ENCODE data around the gene ARFGAP1.

Gene ARFGAP1

DNA sequence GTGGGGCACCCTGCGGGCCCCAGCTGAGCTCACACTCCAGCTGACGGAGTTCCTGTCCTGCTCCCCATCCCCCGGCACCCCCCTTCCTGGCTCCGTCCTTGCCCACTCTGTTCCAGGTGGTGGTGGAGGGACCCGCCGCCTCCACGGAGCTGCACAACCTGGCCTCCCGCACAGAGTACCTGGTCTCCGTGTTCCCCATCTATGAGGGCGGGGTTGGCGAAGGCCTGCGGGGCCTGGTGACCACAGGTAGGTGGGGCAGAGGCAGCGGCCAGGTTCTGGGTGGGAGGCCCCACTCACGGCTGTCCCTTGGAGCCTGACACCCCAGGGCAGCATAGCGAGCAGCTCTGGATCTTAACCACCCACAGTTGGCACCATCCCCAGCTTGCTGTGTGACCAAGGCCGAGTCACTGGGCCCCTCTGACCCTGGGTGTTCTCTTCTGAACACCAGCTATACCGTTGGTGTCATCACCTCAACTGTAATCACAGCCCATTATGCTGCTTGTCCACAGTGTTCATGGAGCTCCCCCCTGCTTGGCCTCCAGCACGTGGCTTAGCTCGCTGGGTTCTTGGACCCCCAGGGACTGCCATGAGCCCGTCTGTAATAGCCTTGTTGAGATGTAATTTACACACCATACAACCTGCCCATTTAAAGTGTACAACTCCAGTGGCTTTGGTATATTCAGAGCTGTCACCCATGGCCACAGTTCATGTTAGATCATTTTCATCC lies 37.8 kb downstream of the ARFGAP1 start:
- DNase-seq: no peak

DNA sequence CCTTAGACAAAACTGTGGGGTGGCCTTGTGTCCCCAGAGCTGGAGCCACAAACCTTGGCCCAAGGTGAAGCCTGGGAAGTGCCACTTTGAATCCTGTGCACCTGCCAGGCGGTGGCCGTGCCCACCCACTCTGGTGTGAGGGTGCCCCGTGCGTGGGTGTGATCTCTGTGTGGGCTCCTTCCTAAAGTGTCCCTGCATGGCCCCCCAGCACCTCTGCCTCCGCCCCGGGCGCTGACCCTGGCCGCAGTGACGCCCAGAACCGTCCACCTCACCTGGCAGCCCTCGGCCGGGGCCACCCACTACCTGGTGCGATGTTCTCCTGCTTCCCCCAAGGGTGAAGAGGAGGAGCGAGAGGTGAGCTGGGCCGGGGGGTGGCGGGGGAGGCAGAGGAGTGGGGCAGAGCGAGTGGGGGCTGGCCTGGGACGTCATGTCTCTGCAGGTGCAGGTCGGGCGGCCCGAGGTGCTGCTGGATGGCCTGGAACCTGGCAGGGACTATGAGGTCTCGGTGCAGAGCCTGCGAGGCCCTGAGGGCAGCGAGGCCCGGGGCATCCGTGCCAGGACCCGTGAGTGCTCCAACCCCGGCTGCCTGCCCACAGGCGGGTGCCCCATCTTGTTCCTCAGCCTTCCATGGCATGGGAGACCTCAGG lies 38.7 kb downstream of the ARFGAP1 start:
- no peak for DNase-seq

DNA sequence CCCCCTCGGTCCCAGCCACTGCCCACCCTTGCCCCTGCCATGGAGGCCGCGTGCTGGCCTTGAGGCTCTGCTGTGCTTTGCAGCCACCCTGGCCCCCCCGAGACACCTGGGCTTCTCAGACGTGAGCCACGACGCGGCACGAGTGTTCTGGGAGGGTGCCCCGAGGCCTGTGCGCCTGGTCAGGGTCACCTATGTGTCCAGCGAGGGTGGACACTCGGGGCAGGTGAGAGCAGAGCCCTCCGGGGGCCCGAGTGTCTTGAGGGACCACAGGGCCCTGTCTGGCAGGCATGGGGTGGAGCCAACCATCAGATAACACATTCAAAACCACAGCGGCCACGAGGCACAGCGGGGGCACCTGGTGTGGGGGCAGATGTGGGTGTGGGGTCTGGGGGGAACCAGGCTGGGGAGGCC lies 39.2 kb downstream of the ARFGAP1 start:
- no peak for DNase-seq

DNA sequence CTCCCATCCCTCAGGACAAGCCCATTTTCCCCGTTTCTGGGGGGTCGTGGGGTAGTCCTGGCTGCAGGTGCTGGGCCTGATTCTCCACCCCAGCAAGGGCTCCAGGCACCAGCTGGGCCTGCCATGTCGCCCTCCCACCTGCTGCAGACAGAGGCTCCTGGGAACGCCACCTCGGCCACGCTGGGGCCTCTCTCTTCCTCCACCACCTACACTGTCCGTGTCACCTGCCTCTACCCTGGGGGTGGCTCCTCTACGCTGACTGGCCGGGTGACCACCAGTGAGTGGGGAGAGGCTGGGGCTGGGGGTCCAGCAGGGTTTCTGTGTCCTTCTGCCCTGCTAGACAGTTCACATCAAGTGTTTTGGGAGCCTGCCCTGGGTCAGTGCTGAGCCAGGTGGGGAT lies 39.7 kb downstream of the ARFGAP1 start:
- no peak for DNase-seq

DNA sequence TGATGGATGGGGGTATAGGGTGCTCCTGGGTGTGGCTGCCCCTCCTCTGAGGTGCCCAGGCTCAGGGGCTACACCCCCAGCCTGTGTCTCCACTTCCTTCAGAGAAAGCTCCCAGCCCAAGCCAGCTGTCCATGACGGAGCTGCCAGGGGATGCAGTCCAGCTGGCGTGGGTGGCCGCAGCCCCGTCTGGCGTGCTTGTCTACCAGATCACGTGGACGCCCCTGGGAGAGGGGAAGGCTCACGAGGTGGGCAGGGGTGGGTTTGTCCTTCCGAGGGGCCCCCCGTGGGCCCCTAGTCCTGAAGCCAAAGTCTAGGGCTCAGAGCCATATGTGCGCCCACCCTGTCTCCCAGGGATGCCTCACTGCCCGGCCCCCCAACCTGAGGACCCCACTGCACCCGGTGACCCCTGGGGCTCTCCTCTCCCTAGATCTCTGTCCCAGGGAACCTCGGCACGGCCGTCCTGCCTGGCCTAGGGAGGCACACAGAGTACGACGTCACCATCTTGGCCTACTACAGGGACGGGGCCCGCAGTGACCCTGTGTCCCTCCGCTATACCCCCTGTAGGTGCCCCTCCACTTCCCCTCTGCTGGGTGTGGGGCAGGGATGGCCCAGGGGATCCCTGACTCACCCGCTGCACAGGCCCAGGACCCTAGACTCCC lies 40.2 kb downstream of the ARFGAP1 start:
- DNase-seq: no peak

DNA sequence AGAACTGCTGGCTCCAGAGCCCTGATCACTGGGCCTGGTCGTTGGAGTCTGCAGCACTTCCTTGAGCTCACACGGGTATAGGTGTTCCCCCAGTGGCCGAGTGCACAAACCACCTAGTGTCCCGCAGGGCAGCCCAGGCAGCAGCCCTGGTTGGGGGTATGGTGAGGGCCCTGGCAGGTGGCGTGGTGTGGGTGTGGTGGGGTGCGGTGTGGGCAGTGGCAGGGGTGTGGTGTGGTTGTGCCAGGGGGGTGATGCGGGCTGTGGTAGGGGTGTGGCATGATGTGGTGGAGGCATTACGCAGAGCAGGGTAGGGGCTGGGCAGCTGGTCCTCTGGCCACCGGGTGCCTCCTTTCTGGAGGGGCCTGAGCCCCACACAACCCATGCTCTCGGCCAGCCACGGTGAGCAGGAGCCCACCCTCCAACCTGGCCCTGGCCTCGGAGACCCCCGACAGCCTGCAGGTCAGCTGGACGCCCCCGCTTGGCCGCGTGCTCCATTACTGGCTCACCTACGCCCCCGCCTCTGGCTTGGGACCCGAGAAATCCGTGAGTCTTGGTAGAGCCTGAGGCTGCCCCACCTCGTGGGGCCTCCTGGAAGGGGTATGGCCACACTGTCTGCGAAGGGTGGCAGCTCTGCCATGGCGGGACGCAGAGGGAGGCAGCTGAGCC lies 40.9 kb downstream of the ARFGAP1 start:
- peak in 1 of 5 donors; percentile 3 for DNase-seq

DNA sequence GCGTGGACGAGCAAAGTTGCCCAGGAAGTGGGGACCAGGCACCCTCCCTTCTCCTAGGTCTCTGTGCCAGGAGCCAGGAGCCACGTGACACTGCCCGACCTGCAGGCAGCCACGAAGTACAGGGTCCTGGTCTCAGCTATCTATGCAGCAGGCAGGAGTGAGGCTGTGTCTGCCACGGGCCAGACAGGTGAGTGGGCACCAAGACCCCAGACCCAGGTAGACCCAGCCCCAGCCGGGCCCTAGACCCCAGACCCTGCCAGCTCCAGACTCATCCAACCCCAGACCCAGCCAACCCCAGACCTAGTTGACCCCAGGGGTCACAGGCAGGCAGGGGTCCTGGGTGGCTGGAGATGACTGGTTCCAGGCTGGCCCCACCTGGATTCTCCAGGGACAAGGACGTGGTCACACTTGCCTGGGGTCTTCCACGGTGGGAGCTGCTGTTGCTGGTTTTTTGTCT lies 41.4 kb downstream of the ARFGAP1 start:
- peak in 1 of 5 donors; percentile 4 for DNase-seq

DNA sequence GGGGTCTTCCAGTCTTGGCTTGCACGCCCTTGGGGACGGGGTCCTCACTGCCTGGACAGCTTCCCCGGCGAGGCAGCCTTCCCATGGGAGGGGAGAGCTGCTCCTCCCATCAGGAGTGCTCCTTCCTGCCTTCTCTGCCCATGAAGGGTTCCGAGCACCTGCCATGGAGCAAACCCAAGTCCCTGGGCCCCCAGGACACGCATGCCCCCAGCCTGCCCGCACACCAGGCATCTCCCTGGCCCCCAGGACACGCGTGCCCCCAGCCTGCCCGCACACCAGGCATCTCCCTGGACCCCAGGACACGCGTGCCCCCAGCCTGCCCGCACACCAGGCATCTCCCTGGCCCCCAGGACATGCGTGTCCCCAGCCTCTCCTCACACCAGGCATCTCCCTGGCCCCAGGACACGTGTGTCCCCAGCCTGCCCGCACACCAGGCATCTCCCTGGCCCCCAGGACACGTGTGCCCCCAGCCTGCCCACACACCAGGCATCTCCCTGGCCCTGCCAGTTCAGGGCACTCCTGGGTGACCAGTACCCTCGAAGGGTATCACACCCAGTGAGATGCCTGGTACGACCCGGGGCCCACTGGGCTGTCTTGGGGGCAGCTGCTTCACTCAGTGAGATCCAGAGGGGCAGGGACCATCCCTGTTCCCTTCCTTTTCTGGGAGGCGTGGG lies 42.1 kb downstream of the ARFGAP1 start:
- DNase-seq: peak in 1 of 5 donors; percentile 3

DNA sequence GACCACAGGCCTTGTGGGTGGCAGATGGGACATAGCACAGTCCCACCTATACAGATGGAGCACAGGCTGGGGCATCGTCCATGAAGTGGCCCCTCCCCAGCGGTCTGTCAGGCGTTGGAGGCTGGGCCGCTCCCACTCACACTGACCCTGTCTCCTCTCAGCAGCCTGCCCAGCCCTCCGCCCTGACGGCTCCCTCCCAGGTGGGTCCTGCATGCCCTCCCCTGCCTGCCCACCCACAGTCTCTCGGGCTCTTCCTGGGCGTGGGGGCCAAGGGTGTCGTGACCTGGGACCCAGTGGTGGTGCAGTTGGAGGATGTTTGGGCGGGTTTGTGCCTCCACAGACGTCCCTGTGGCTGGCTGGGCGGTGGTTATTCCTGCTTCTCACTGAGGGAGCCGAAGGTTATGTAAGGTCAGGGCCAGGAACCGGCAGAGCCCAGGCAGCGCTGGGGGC lies 42.7 kb downstream of the ARFGAP1 start:
- peak in 1 of 5 donors; percentile 5 for DNase-seq

DNA sequence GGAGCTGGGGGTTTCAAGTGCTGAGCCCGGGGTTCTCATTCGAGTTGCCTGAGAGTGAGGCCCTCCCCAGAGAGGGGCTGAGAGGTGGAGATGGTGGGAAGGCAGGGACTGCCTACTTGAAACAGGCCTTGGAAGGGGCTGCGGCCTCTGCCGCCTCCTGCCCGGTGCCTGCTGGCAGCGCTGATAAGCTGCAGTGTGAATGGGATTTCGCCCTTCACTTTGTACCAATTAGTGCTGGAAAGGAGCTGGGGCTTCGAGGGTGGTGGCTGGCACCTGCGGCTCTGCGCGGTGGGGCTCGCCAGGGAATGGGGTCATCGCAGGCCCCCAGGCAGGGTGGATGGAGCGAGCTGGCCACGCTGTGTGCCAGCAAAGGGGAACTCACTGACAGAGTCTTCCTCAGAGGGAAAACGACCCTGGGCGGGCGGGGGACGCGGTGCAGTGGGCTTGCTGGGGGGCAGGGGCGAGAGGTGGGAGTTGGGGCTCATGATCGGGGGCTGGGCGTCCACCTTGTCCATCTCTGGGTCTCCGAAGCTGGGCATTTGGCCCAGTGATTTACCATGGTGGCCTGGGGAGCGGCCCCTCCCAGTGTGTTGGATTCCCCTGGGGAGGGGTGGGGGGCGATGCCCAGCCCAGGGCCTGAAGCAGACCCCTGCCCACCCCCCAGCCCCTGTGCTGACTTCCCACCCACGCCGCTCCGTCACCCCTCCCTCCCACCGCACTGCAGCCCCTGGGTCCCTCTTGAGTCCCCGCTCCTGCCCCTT lies 43.3 kb downstream of the ARFGAP1 start:
- peak in 2 of 5 donors; percentile 0 to 5 for DNase-seq

DNA sequence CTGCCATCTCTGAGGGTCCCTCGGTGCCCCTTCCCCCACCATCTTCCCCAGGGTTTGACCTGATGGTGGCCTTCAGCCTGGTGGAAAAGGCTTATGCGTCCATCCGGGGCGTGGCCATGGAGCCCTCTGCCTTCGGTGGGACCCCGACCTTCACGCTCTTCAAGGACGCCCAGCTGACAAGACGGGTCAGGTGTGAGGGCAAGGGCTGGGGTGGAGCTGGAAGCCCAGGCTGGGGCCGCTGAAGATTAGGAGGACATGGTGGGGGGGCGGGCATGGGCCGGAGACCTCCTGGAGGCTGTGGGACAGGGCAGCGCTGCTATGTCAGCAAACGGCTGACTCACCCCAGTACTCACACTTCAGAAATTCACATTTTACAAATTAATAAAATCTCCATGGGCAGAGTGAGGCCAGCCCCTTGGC lies 43.9 kb downstream of the ARFGAP1 start:
- DNase-seq: peak in 1 of 5 donors; percentile 0

DNA sequence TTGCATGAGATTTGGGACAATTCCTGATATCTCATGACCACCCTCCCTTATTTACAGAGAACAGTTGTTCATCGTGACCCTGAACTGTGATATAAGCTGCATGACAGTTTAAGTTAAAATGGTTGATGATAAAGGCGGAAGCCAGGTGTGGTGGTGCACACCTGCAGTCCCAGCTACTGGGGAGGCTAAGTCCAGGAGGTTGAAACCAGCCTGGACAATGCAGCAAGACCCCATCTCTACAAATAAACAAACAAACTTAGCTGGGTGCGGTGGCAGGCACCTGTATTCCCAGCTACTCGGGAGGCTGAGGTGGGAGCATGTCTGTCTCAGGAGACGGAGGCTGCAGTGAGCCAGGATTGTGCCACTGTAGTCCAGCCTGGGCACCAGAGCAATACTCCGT lies 44.4 kb downstream of the ARFGAP1 start:
- no peak for DNase-seq

DNA sequence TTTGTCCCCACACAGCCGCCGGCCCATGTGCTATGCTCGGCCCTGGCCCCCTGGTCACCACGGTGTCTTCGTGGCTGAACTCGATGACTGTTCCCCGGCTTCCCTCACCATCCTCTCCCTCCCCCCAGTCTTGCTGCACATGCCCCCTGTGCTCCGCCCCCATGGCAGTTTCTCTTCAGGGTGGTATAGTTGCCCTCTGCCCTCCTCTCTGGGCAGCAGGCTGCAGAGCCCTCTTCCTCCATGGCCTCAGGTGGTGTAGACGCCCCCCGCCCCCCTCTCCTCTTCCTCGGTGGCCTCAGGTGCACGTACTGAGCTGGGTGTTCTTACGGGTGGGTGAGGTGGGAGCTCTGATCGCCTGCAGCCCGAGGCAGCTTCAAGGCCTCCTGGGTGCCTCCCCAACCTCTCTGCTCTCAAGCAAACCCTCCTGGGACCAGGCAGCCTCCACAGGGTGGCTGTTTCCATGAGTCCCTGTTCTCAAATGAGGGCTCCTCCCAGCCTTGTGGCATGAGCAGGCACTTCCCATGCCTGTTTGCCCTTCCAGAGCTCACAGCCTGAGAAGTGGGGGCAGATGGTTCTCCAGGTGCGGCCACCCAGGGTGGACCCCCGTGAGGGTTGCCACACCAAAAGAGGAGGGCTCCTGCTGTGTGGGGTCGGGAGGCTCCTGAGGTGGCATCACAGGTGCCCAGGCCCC lies 45.1 kb downstream of the ARFGAP1 start:
- no peak for DNase-seq

DNA sequence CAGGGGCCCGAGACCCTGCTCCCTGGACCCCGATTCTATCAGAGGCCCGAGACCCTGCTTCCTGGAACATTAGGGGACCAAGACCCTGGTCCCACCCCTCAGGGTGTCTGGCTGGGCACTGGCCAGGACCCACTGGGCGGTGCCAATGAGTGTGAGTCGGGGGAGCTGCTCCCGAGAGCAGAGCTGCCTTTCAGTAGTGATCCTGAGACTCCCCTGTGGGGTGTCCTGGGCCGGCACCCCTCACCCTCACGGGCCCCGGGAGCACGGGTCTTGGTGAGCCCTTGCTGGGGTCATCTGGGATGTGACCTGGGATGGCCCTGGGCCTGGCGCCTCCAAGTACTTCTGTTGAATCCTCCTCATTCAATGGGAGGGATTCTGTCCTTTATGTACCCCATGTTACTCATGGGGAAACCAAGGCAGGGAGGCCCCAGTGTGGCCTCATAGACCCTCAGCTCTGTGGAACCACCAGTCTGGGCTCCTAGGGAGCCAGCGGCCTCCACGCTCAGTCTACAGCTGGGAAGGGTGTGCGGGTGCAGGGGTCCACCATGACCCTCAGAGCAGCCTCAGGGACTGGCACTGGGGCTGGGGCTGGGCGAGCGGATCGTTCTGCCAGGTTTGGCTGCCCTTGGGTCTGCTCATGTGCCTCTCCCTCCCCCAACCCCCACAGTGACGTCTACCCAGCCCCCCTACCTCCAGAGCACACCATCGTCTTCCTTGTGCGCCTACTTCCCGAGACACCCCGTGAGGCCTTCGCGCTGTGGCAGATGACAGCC lies 46.0 kb downstream of the ARFGAP1 start:
- DNase-seq: peak in 1 of 5 donors; percentile 8

DNA sequence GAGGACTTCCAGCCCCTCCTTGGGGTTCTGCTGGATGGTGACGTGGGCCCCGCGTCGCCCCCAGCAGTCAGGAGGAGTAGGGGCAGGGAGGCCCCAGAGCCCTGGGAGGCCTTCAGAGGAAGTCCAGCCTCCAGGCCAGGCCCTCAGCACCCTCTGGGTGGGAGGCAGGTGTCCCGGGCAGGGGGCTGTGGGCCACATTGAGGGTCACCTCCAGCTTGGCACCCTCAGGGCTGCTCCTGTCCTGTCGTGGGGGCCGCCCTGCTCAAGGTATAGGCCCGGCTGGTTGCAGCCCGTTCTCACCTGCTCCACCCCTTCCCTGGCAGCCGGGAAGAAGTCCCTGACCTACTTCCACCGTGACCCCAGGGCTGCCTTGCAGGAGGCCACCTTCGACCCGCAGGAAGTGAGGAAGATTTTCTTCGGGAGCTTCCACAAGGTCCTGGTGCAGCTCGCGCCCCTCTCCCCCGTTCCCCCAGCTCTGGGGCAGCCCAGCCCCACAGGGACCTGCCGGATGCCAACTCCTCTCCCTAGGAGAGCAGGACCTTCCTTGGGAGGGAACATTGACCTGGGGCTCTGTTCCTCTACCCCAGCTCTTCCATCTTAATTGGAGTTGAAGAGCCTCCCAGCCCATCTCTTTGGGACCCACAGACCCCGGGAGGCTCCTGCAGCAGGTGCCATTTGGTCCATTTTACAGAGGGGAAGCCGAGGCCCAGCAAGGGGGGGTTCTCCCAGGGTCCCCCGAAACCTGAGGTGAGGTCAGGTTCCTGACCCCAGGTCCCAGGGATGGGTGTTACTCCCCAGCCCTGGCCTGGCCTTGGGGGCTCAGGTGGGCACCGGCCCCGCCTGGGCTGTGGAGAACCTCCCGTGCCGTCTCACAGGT lies 46.8 kb downstream of the ARFGAP1 start:
- DNase-seq: no peak

DNA sequence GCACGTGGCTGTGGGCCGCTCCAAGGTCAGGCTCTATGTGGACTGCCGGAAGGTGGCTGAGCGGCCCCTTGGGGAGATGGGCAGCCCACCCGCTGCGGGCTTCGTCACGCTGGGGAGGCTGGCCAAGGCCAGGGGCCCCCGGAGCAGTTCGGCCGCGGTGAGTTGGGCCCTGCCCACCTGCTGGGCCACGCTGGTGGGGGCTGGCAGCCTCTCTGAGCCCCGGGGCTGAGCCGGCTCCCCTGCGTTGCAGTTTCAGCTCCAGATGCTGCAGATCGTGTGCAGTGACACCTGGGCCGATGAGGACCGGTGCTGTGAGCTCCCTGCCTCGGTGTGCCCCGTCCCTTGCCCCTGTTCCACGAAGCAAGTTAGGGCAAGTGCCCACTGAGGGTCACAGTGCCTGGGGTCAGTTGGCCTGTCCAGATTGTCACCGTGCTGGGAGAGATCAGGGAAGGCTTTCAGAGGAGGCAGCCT lies 47.5 kb downstream of the ARFGAP1 start:
- DNase-seq: no peak

DNA sequence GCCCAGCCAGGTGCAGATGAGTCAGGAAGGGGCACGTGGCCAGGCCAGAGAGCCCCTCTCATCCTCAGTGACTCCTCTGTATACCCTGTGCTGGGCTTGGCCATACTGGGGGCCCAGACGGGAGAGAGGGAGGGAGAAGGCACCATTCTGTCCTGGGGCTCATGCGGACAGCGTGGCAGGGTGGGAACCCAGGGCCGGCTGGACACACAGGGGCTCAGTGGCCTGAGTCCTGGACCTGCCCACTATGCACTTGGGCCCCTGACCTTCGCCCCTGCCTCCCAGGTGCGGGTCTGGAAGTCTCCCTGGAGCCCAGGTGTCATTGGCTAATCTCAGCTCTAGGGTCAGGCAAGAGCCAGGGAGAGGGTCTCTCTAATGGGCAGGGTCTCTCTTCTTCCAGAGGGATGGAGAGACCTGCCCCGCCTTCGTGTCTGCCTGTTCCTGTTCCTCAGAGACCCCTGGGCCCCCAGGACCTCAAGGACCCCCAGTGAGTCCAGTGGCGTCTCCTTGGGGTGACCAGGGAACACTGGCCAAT lies 48.1 kb downstream of the ARFGAP1 start:
- no peak for DNase-seq

DNA sequence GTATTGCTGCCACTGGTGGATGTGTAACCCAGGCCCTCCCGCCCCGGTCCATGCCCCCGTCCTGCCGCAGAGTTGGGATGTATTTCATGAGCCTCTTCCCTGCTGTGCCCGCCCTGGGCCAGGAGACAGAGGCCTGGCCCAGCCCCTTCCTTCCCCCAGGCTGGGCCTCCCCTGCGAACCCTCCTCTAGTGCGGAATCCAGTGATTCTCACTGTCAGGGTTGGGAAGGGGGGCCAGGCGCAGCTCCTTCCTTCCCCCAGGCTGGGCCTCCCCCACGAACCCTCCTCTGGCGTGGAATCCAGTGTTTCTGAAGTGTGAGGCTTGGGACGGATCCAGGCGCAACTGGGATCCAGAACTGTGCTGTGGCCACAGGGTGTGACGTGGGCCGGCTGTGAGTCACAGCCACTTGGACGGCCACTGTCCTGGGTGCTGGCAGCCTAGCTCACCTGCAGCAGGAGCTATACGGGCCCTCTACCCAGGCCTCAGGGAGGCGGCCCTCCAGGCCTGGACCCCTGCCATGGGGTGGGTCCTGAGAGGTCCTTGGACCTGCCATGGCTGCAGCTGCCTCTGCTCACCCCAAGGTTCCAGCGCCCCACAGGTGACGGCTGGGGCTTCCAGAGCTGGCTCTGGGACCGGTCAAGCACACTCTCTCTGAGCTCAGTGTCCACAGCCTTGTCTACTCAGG lies 48.7 kb downstream of the ARFGAP1 start:
- peak in 1 of 5 donors; percentile 9 for DNase-seq
